ENCODE measurements around the gene SMARCD2.

SMARCD2 gene

DNA sequence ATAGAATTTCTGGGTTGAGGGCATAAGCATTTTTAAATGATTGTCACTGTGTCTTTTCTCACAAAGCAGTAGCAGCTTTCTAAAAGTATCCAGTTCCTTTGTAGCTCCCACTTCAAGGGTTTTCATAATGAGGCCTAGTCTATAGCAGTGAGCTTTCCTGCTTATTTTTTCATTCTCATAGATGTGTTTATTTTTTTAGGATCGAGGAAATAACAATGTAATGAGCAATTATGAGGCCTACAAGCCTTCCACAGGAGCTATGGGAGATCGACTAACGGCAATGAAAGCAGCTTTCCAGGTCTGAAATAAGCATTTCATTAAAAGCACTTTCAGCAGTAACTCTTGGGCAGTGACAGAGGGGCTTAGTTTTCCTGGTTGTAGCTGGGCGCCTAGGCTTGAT lies 25.8 kb downstream of the SMARCD2 start:
- no peak for TF ChIP-seq CTCF (IDR thresholded peaks at IDR 0.05)

- TF ChIP-seq CTCF (IDR thresholded peaks at IDR 0.05), result no peak
These were observed 26.4 kb downstream of the SMARCD2 start for GRCh38 chr17:63816123-63816522.

- no peak for TF ChIP-seq CTCF (IDR thresholded peaks at IDR 0.05)
These were observed 32.5 kb downstream of the SMARCD2 start for GRCh38 chr17:63809970-63810369.

GRCh38 chr17:63805591-63805990 lies 36.9 kb downstream of the SMARCD2 start:
- TF ChIP-seq CTCF (IDR thresholded peaks at IDR 0.05), result no peak

GRCh38 chr17:63804328-63804727 lies 38.2 kb downstream of the SMARCD2 start:
- TF ChIP-seq CTCF (IDR thresholded peaks at IDR 0.05), result no peak

GRCh38 chr17:63800783-63801182 lies 41.7 kb downstream of the SMARCD2 start:
- TF ChIP-seq CTCF (IDR thresholded peaks at IDR 0.05), result no peak

DNA sequence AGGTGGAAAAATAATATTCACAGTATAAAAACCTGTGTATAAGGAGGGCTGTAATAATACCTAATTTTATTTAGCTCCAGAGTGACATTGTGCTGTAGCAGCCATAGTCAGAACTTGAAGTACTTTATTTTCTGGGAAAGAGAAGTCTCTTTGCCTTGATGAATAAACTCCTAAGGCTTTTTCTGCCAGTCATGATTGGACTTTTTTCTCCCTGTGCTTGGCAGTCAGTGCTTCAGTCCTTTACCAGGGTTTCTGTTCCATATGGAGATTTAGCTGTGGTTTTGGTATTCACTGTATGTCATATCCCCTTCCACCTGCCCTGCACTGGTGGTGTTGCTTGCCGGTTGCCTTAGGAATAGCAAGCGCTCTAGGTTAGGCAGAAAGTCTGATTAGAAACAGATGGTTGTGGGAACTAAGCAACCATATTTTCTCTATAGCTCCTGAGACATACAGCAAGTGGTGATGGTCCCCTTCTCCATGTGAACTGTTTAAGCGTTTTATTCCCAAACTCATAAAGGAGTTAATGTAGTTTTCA lies 43.8 kb downstream of the SMARCD2 start:
- TF ChIP-seq CTCF (IDR thresholded peaks at IDR 0.05), result no peak

Data from LNCAP (cell line).